Uterus (tissue), 4 donors: Measurements from ENCODE around the gene CPA3. TPM values are rescaled to one million over a fixed set of nuclear protein-coding genes. Genes with fewer than 3 reads are reported as not detected.

Source experiments
- DNase-seq, 2 donors: peaks; one replicate each; pipeline ENCODE4 v3.0.0-alpha.2; 2019 to 2020
- H3K27ac ChIP-seq, 2 donors: fragments of 200-600 bp; sonication (generic); 1 replicate in 1 of 2; 2 replicates in 1 of 2; pipeline ENCODE4 v1.5.1; 2016 to 2018
- H3K27me3 ChIP-seq, 2 donors: fragments of 200-600 bp; sonication (generic); one replicate each; pipeline ENCODE4 v1.5.1; 2018 to 2019; ENCODE audit warnings: control low read depth in 1 of 2
- H3K36me3 ChIP-seq, 2 donors: fragments of 200-600 bp; sonication (generic); one replicate each; pipeline ENCODE4 v1.5.1; 2019; ENCODE audit warnings: control low read depth in 1 of 2
- H3K4me1 ChIP-seq, 2 donors: fragments of 200-600 bp; sonication (generic); one replicate each; pipeline ENCODE4 v1.5.1; 2018 to 2019; ENCODE audit warnings: control low read depth in 1 of 2
- H3K4me3 ChIP-seq, 2 donors: fragments of 200-600 bp; sonication (generic); 1 replicate in 1 of 2; 2 replicates in 1 of 2; pipeline ENCODE4 v1.5.1; 2018 to 2019; ENCODE audit warnings: mild to moderate bottlenecking in 1 of 2
- H3K9me3 ChIP-seq, 2 donors: fragments of 200-600 bp; sonication (generic); one replicate each; pipeline ENCODE4 v1.5.1; 2019; ENCODE audit warnings: control low read depth in 1 of 2
- POLR2A ChIP-seq, 2 donors: fragments of 450-650 bp; IDR thresholded peaks; one replicate each; pipeline ENCODE4 v1.6.1; 2016; ENCODE audit warnings: antibody characterized with exemption in 2 of 2, mild to moderate bottlenecking in 1 of 2, moderate library complexity in 1 of 2
- intact Hi-C: fragments of 100-400 bp; cut with DNase I; formaldehyde crosslinking; loops from one replicate; pipeline ENCODE4 v1.15.1; 2023; ENCODE audit warnings: low total_unique reads
- total RNA-seq, 4 donors: library from RNA; depleted of rRNA in 3 of 4; stranded (reverse); fragments of >200 nt in 3 of 4; gene quantifications; one replicate each; pipeline versions ENCODE4 v1.1.0 to v1.2.4, GENCODE V29; 2014 to 2023
- TF ChIP-seq, protein P1 (sequence below), 4 experiments: fragments of 200-600 bp in 2 of 4; fragments of 450-650 bp in 2 of 4; sonication (generic) in 2 of 4; IDR thresholded peaks; one replicate each; pipeline ENCODE4 v1.5.1; 2016 to 2019; ENCODE audit warnings: antibody characterized with exemption in 4 of 4, mild to moderate bottlenecking in 2 of 4, moderate library complexity in 1 of 4
- donor health status: DM: yes; HTN: yes; CAD: no.

Gene CPA3
- total RNA-seq, 4 donors from 2014 or later, result 2.4 to 36.6 (median 6.0) TPM

DNA sequence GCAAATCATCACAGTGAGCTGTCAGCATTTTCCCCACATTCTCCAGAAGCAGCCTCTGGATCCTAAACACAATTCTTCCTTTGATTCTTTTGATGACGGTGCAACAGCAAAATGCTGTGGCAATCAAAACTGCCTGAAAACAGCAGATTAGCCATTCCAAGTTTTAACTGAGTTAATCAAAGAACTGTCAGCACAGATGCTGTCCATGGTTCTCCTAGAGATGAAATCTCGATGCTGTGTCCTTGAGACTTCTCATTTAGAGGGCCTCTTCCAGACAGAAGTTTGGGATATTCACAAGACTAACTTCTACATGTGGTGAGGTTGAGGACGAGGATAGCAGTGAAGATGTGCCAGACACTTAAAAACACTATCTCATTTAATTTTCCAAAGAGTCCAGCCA lies 75.9 kb downstream of the CPA3 start:
- Histone ChIP-seq H3K36me3 (no peaks in the 10 kb centered on the region), H3K27me3 (no peaks in the 10 kb centered on the region), H3K27ac (no peak overlapping the region), H3K4me1 (no peaks in the 10 kb centered on the region), H3K4me3 (no peak overlapping the region), H3K9me3 (no peaks in the 10 kb centered on the region)
- intact Hi-C loops, result no loop called here
- TF ChIP-seq, protein P1, sequence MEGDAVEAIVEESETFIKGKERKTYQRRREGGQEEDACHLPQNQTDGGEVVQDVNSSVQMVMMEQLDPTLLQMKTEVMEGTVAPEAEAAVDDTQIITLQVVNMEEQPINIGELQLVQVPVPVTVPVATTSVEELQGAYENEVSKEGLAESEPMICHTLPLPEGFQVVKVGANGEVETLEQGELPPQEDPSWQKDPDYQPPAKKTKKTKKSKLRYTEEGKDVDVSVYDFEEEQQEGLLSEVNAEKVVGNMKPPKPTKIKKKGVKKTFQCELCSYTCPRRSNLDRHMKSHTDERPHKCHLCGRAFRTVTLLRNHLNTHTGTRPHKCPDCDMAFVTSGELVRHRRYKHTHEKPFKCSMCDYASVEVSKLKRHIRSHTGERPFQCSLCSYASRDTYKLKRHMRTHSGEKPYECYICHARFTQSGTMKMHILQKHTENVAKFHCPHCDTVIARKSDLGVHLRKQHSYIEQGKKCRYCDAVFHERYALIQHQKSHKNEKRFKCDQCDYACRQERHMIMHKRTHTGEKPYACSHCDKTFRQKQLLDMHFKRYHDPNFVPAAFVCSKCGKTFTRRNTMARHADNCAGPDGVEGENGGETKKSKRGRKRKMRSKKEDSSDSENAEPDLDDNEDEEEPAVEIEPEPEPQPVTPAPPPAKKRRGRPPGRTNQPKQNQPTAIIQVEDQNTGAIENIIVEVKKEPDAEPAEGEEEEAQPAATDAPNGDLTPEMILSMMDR (IDR thresholded peaks at IDR 0.05), result no peak
- no peak for TF ChIP-seq POLR2A (IDR thresholded peaks at IDR 0.05)
- DNase-seq, result no peak

DNA sequence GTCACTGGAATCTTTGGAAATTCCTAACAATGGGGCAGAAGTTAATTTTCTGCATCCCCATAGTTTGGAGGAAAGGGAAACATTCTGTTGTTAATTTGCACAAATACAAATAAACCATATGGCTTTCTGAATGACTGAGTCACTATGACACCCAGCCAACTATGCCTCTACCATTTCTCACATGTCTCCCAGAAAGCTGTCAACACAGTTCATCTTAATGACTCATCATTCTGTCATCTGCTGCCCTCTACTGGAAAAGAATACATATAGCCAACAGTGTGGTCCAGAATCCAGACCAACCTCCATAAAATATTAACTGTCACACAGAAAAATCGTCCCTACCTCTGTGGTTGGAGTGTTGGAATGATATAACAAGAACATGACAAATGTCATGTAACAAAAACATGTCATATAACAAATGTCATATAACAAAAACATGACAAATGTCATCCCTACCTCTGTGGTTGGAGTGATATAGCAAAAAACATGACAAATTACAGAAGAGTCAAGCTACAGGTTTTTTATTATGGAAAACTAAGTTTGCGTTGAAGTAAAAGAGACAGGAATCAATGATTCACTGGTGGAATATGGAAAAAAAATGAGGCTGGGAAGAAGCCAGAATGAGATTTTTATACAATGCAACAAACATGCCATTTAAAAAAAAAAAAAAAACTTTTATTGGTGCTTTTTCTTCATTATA lies 78.6 kb downstream of the CPA3 start:
- no peaks in the 10 kb centered on the region for H3K9me3 ChIP-seq
- no peak for DNase-seq
- no peak overlapping the region for H3K4me3 ChIP-seq
- TF ChIP-seq, protein P1 (IDR thresholded peaks at IDR 0.05), result peak; percentile 52 to 66 (median 56)
- TF ChIP-seq POLR2A (IDR thresholded peaks at IDR 0.05), result no peak
- H3K27me3 ChIP-seq, result no peaks in the 10 kb centered on the region
- no peaks in the 10 kb centered on the region for H3K36me3 ChIP-seq
- H3K27ac ChIP-seq, result no peak overlapping the region
- intact Hi-C loops, result no loop called here
- no peaks in the 10 kb centered on the region for H3K4me1 ChIP-seq

DNA sequence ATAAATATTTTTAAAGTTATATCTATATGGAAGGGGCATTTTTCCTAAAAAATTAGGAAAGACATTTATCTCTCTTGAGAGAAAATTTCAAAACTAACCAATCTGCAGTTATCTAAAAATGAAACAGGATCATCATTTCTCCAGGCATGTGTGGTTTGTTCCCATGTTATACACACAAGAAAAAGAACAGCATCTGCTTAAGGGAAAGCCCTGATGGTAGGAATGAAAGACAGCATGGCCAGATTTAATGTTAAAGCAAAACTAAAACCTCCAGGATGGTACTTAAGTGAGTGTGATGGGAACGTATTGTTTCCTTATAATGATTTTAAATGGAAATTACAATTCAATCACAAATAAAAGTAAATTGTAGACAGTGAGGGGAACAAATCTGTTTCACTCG lies 80.0 kb downstream of the CPA3 start:
- intact Hi-C loops, result loop anchor here (5.0 kb wide), 1 partner anchor 83 kb away; no protein-coding TSS in a partner anchor

More for the DNA sequence above, 80.0 kb downstream of the CPA3 start:
- TF ChIP-seq, protein P1 (IDR thresholded peaks at IDR 0.05), result no peak
- no peak for TF ChIP-seq POLR2A (IDR thresholded peaks at IDR 0.05)
- Histone ChIP-seq H3K4me3 (no peak overlapping the region), H3K36me3 (no peaks in the 10 kb centered on the region), H3K9me3 (no peaks in the 10 kb centered on the region), H3K27me3 (no peaks in the 10 kb centered on the region), H3K27ac (no peak overlapping the region), H3K4me1 (no peaks in the 10 kb centered on the region)
- DNase-seq, result no peak

Other genes starting within 250 kb of the CPA3 start
- 10 to 100 TPM in 2 of 4 donors, 1 to 10 TPM in 2; 5.4 to 41.2 (median 10.5) TPM for gene AGTR1, start 167.4 kb upstream of the CPA3 start, total RNA-seq
- not detected for gene CPB1, start 37.5 kb upstream of the CPA3 start, total RNA-seq
- 100 to 1,000 TPM in 1 of 4 donors, 10 to 100 TPM in 3; 37.4 to 122 (median 64.2) TPM for gene GYG1, start 126.2 kb downstream of the CPA3 start, total RNA-seq
- gene HLTF, start 221.2 kb downstream of the CPA3 start, total RNA-seq, result 10 to 100 TPM; 21.5 to 80.1 (median 38.0) TPM